HepG2 (cell line): ENCODE measurements around the gene CTIF. TPM values are rescaled to one million over a fixed set of nuclear protein-coding genes. Genes with fewer than 3 reads are reported as not detected.

Source experiments
- ATAC-seq: fragments of 200-7000 bp; cut with Tn5 transposase; 3 replicates; pipeline ENCODE4 v1.9.1; 2020; ENCODE audit warnings: mild to moderate bottlenecking, moderate library complexity
- BruUV-seq: library from RNA; stranded (reverse); fragments of 400-500 nt; replicated peaks from 2 replicates; lab custom pipeline; 2021; lab: Mats Ljungman, UMichigan
- CTCF ChIA-PET: fragments of 300-600 bp; formaldehyde crosslinking; extraction: SDS; loops from one replicate; lab custom pipeline; 2021; ENCODE audit warnings: low total read pairs, inconsistent platforms, low intra/inter-chr PET ratio; lab: Yijun Ruan, JAX
- POLR2A ChIA-PET: fragments of 350-600 bp; sonication (Branson Sonifier 250); formaldehyde crosslinking; loops from one replicate; lab custom pipeline; 2020; ENCODE audit warnings: antibody characterized with exemption, inconsistent platforms; lab: Yijun Ruan, JAX
- DNase-seq: peaks from one replicate; pipeline ENCODE4 v3.0.0-alpha.2; 2015; ENCODE audit warnings: low spot score
- FAIRE-seq: peaks from 3 replicates; lab custom pipeline; 2011; peaks lifted over from hg19 to GRCh38; lab: Jason Lieb, UNC
- H2AFZ ChIP-seq: one replicate; pipeline ENCODE4 v1.6.1; 2011; ENCODE audit warnings: low read length, inconsistent platforms
- H3K27ac ChIP-seq: fragments of 300-600 bp; 3 replicates; pipeline ENCODE4 v1.8.0; 2011; ENCODE audit warnings: mixed run types, mild to moderate bottlenecking, mixed read lengths, low read length, inconsistent platforms; ENCODE audit not compliant: insufficient read depth; ENCODE audit errors: extremely low read length
- H3K27me3 ChIP-seq, 2 experiments: fragments of 200-600 bp in 1 of 2; 2 replicates in 1 of 2; 3 replicates in 1 of 2; pipeline versions ENCODE4 v1.6.0 to v1.8.0; 2011; ENCODE audit warnings: low read length in 2 of 2, mild to moderate bottlenecking in 2 of 2, moderate library complexity in 2 of 2, inconsistent platforms in 1 of 2; ENCODE audit not compliant: insufficient read depth in 2 of 2, control insufficient read depth in 1 of 2
- H3K36me3 ChIP-seq, 2 experiments: fragments of 200-600 bp in 1 of 2; replicated peaks in 1 of 2; 2 replicates in 1 of 2; 3 replicates in 1 of 2; pipeline versions ENCODE4 v1.5.1 to v1.8.0; 2011; ENCODE audit warnings: low read length in 2 of 2, inconsistent platforms in 1 of 2; ENCODE audit not compliant: insufficient read depth in 2 of 2, control insufficient read depth in 1 of 2
- H3K4me1 ChIP-seq: 2 replicates; pipeline ENCODE4 v1.5.1; 2012; ENCODE audit warnings: low read length, inconsistent platforms; ENCODE audit not compliant: insufficient read depth
- H3K4me2 ChIP-seq: 2 replicates; pipeline ENCODE4 v1.6.0; 2011; ENCODE audit warnings: low read depth, low read length, inconsistent platforms
- H3K4me3 ChIP-seq, 3 experiments: fragments of 200-600 bp in 1 of 3; sonication (generic), shearing (Covaris generic) in 1 of 3; replicated peaks in 1 of 3; 2 replicates each; pipeline ENCODE4 v1.5.1; 2011 to 2016; ENCODE audit warnings: low read length in 3 of 3, inconsistent platforms in 2 of 3, low read depth in 2 of 3, mild to moderate bottlenecking in 2 of 3, control low read depth in 1 of 3, mixed read lengths in 1 of 3; ENCODE audit not compliant: insufficient read depth in 1 of 3
- H3K79me2 ChIP-seq: one replicate; pipeline ENCODE4 v1.6.1; 2011; ENCODE audit warnings: low read length, inconsistent platforms; ENCODE audit not compliant: insufficient read depth
- H3K9ac ChIP-seq: 2 replicates; pipeline ENCODE4 v1.6.0; 2011; ENCODE audit warnings: mild to moderate bottlenecking, low read depth, low read length, inconsistent platforms; ENCODE audit not compliant: insufficient read depth
- H3K9me3 ChIP-seq: 2 replicates; pipeline ENCODE4 v1.5.1; 2012; ENCODE audit warnings: mild to moderate bottlenecking, low read length
- H4K20me1 ChIP-seq: 2 replicates; pipeline ENCODE4 v1.6.0; 2011; ENCODE audit warnings: inconsistent platforms, mild to moderate bottlenecking, low read length, moderate library complexity; ENCODE audit not compliant: insufficient read depth
- FOSL2 ChIP-seq: sonication (generic); formaldehyde crosslinking; IDR thresholded peaks from 2 replicates; pipeline ENCODE4 v1.4.0; 2020; ENCODE audit warnings: missing genetic modification reagents
- KLF15 ChIP-seq: sonication (generic); formaldehyde crosslinking; IDR thresholded peaks from 2 replicates; pipeline ENCODE4 v1.8.1; 2023; ENCODE audit warnings: borderline replicate concordance, mild to moderate bottlenecking, inconsistent platforms, missing genetic modification reagents, mixed read lengths
- POLR2A ChIP-seq, 2 experiments: IDR thresholded peaks; 2 replicates each; pipeline ENCODE4 v1.6.1; 2011; ENCODE audit warnings: low read depth in 2 of 2, low read length in 2 of 2, mild to moderate bottlenecking in 1 of 2, moderate library complexity in 1 of 2; ENCODE audit not compliant: insufficient read depth in 1 of 2
- RFX5 ChIP-seq: IDR thresholded peaks from 2 replicates; pipeline ENCODE4 v1.6.1; 2011; ENCODE audit warnings: low read depth, low read length, improper control_type of control experiment
- RFXAP ChIP-seq: sonication (generic); formaldehyde crosslinking; IDR thresholded peaks from 2 replicates; pipeline ENCODE4 v1.4.0; 2020; ENCODE audit warnings: missing genetic modification reagents, borderline replicate concordance
- SAP130 ChIP-seq: IDR thresholded peaks from 2 replicates; pipeline ENCODE4 v1.6.1; 2016; ENCODE audit warnings: low read depth
- TEAD3 ChIP-seq: optimal IDR thresholded peaks from 2 replicates; pipeline ENCODE3; 2016; ENCODE audit warnings: borderline replicate concordance
- ZNF629 ChIP-seq: sonication (generic); formaldehyde crosslinking; conservative IDR thresholded peaks from 2 replicates; pipeline ENCODE4 v1.5.0; 2020; ENCODE audit warnings: missing genetic modification reagents
- ZZZ3 ChIP-seq: sonication (generic); formaldehyde crosslinking; IDR thresholded peaks from 2 replicates; pipeline ENCODE4 v1.4.0; 2020; ENCODE audit warnings: missing genetic modification reagents, mild to moderate bottlenecking, borderline replicate concordance
- WGBS: methylation state at CpG from one replicate; pipeline ENCODE4 v1.1.6; 2017; ENCODE audit warnings: low lambda C conversion rate; 5-methylcytosine and 5-hydroxymethylcytosine counted together
- in situ Hi-C: cut with HindIII; loops from 2 replicates; pipeline ENCODE4 v1.10.0; 2017; ENCODE audit warnings: low pct_unique_long_range_greater_than_20kb; ENCODE audit not compliant: extremely low pct_ligation_motif_present
- intact Hi-C: fragments of 100-400 bp; cut with micrococcal nuclease; formaldehyde crosslinking; loops from one replicate; pipeline ENCODE4 v1.10.0; 2022; ENCODE audit not compliant: unreplicated experiment
- polyA plus RNA-seq, 8 experiments: library from polyadenylated mRNA; depleted of rRNA in 3 of 8; stranded (reverse) in 7 of 8; unstranded in 1 of 8; fragments of >200 nt; fragmentation: Illumina TruSeq in 4 of 8; extraction: Trizol in 4 of 8; gene quantifications; 2 replicates each; pipeline versions ENCODE4 v1.2.1 to v1.2.3, GENCODE V29; 2011 to 2016; ENCODE audit warnings: low read depth in 4 of 8, missing spikeins in 1 of 8, mixed read lengths in 1 of 8; ENCODE audit not compliant: insufficient read depth in 1 of 8
- total RNA-seq, 5 experiments: library from RNA; depleted of rRNA; stranded (reverse); fragments of >200 nt; fragmentation: Illumina TruSeq; extraction: Trizol; gene quantifications; 2 replicates each; pipeline ENCODE4 v1.2.3, GENCODE V29; 2016; ENCODE audit warnings: low read depth in 1 of 5
- TF ChIP-seq, protein P1 (sequence below): sonication (generic); IDR thresholded peaks from 2 replicates; pipeline ENCODE4 v1.6.1; 2016; ENCODE audit warnings: low read depth, borderline replicate concordance

Gene CTIF
- total and polyA plus RNA-seq, 2 of the 13 experiments (the other 11 are each of a cell fraction or from before 2014, with no cell fraction given) = 18.2 to 28.0 TPM

DNA sequence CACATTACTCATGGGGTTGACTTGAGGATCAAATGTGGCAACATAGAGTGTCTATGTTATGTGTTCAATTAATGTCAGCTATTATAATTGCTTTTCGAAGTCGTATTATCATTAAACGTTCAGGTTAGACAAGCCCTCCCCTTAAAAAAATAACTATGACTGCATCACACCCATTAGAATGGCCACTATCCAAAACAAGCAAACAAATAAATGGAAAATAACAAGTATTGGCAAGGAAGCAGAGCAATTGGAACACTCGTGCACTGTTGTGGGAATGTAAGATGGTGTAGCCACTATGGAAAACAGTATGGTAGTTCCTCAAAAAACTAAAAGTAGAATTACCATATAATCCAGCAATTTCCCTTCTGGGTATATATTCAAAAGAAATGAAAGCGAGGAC, 10.0 kb upstream of the CTIF start:
- DNase-seq (no peak), FAIRE-seq (no peak), ATAC-seq (no peak)
- H3K36me3 ChIP-seq = no peaks in the 10 kb centered on the region
- H3K79me2 ChIP-seq = no peaks in the 10 kb centered on the region
- no TSS peak for BruUV-seq
- TF ChIP-seq RFX5 = no peak
- H4K20me1 ChIP-seq = no peaks in the 10 kb centered on the region
- no peak overlapping the region for H2AFZ ChIP-seq
- H3K27me3 ChIP-seq = peaks cover 1 to 4% of the 10 kb centered on the region in 2 experiments; a peak in 3 of 5 replicates
- in situ Hi-C loops = no loop called here
- no peak overlapping the region for H3K9ac ChIP-seq
- H3K27ac ChIP-seq = no peak overlapping the region
- 65% methylated on average over 5 of the region's 5 CpGs for WGBS
- ChIA-PET CTCF (no interaction called here), POLR2A (no interaction called here)
- H3K4me3 ChIP-seq = no peak overlapping the region
- intact Hi-C loops = no loop called here
- peaks cover 5% of the 10 kb centered on the region for H3K4me1 ChIP-seq
- H3K9me3 ChIP-seq = no peaks in the 10 kb centered on the region
- H3K4me2 ChIP-seq = no peak overlapping the region

DNA sequence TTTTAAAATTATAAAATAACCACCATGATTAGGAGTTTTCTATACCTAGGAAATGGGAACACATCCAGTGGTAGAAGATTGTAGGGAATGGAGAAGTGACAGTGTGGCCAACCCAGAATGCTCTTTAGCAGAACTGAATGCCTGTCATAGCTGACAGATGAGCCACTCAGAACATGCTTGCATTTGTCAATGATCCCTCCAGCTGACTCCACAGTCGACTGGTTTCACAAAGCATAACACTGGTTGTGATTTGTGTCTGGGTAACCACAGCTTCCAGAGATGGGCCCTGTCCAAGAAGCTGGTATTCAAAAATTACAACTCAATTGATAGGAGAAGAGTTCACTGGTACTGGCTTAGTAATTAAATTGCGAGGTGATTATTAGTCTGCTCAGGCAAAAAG, 9.0 kb upstream of the CTIF start:
- FAIRE-seq (no peak), DNase-seq (no peak), ATAC-seq (no peak)
- intact Hi-C loops (no loop called here), in situ Hi-C loops (no loop called here)
- Histone ChIP-seq H4K20me1 (no peaks in the 10 kb centered on the region), H3K9me3 (no peaks in the 10 kb centered on the region), H3K4me3 (no peak overlapping the region), H3K36me3 (no peaks in the 10 kb centered on the region), H3K79me2 (no peaks in the 10 kb centered on the region), H3K27me3 (peaks cover 1 to 4% of the 10 kb centered on the region in 2 experiments; a peak in 3 of 5 replicates), H3K27ac (no peak overlapping the region), H3K9ac (no peak overlapping the region), H3K4me2 (no peak overlapping the region), H3K4me1 (peaks cover 15% of the 10 kb centered on the region), H2AFZ (no peak overlapping the region)
- ChIA-PET CTCF (no interaction called here), POLR2A (interaction anchor here (1.1 kb wide), 1 partner anchor 9 kb away, joined by 3 read pairs; no protein-coding TSS in a partner anchor)
- 0% methylated on average over 2 of the region's 2 CpGs for WGBS
- BruUV-seq = no TSS peak
- TF ChIP-seq, protein P1, sequence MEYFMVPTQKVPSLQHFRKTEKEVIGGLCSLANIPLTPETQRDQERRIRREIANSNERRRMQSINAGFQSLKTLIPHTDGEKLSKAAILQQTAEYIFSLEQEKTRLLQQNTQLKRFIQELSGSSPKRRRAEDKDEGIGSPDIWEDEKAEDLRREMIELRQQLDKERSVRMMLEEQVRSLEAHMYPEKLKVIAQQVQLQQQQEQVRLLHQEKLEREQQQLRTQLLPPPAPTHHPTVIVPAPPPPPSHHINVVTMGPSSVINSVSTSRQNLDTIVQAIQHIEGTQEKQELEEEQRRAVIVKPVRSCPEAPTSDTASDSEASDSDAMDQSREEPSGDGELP = peak; percentile 47; the same call in 1 of the 2 replicates
- TF ChIP-seq FOSL2 (CRISPR knock-in tag) (peak; percentile 59), RFXAP (CRISPR knock-in tag) (no peak), KLF15 (CRISPR knock-in tag) (no peak), TEAD3 (CRISPR knock-in tag) (peak; percentile 70), ZZZ3 (CRISPR knock-in tag) (no peak), ZNF629 (no peak), POLR2A (IDR thresholded peaks at IDR 0.05; ENCODE audit: insufficient read depth in 1 of 2, low read depth in 2 of 2, low read length in 2 of 2) (no peak), SAP130 (CRISPR knock-in tag) (peak; percentile 33; the same call in 1 of the 2 replicates)
